Measurements from ENCODE around the gene C1orf52.
"Not testable (repeated sequence)": the region's sequence is repeated elsewhere in the genome, so short reads cannot be mapped to it uniquely, and the experiment has no call there.

The C1orf52 gene

DNA sequence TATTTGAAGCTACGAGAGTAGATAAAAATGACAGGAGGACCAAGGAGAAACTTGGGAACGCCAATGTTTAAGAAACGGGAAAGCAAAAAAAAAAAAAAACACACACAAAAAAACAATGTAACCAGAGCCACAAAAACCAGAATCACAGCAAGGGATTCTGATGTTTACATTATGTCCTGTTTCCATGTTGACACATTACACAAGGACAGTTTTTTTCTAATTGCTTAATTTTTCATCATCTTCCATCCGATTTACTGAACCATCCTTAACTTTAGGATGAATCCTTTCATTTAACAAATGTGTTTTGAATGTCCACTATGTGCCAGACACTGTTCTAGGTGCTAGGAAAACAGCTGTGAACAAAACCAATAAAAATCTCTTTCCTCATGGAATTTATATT lies 18.3 kb upstream of the C1orf52 start:
- DNase-seq, result no peak

DNA sequence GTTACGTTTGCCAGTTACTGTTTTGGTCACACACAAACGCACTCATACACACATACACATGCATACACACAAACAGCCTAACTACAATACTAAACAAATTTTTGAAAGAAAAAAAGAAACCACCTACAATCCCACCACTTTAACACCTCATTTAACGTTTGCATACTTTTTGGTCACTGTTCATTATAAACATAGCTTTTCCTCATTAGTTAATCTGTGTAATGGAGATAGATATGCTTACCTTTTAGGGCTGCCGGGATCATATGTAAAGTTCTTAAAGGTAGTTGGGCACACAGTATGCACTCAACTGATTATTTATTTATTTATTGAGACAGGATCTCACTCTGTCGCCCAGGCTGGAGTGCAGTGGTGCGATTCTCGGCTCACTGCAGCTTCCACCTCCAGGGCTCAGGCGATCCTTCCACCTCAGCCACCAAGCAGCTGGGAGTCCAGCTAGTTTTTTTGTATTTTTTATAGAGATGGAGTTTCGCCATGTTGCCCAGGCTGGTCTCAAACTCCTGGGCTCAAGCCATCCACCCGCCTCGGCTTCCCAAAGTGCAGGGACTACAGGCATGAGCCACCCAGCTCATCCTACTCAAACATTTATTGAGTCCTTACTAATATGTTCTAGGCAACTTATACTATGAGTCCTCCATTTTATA lies 17.6 kb upstream of the C1orf52 start:
- no peak for DNase-seq

DNA sequence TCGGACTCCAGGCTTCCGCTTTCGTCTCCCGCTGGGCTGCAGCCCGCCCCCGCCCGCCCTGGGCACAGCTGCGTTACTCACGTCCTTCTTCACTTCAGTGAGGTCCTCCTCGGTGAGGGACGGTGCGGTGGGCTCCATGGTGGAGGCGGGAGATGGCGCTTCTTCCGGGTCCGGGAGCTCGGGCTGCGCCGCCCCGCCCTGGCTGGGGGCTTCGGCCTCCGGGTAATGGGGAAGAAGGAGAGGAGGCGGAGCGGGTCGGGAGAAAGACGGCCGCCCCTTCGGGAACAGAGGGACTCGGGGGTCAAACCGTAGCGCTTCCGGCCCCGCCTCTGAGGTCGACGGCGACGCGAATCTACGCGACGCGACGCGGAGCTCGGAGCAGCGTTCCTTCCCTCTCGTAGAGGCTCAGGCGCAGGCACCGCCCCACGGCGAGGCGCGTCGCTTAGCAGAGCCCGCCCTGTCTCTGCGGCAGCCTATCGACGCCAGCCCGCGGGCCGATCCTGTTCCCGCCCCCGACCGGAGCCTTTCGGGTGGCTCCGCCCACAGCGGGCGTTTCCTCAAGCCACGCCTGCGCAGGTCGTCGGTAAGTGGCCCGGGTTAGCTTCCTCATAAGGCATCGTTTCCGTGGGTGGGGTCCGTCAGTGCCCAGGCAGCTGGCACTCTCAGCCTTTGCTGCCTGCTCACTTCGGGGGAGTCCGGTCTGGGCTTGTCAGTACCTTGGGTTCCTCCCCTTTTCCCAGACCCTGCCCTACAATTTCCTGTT lies 16.9 kb upstream of the C1orf52 start, which contains the start of gene BCL10:
TSS of gene BCL10 (minus strand) at position 418 of the 763 bp plus-strand sequence. CDS start at position 138, 280 bp downstream.
- peak; percentile 97 for DNase-seq

DNA sequence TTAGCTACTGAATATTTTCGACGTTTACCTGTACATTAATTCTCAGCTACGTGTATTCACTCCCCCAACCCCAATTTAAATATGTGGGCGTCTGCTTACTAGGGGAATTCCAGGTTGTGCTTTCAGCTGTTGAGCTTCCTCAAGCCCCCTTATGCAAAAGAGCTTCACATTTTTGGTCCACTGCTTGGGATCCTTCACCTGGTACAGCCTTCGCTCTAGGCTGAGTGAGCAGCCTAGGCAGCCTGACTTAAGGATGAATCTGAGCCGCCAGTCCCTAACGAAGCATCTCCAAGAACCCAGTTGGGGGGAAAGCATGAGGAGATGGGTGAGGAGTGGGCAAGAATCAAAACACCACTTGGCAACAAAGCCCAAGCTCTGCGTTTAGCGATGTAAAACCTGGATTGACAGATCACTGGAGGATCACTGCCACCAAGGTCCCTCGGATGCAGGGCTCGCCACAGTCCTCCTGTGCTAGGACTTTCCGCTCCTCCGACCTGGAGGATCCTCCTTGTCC lies 16.3 kb upstream of the C1orf52 start:
- no peak for DNase-seq

DNA sequence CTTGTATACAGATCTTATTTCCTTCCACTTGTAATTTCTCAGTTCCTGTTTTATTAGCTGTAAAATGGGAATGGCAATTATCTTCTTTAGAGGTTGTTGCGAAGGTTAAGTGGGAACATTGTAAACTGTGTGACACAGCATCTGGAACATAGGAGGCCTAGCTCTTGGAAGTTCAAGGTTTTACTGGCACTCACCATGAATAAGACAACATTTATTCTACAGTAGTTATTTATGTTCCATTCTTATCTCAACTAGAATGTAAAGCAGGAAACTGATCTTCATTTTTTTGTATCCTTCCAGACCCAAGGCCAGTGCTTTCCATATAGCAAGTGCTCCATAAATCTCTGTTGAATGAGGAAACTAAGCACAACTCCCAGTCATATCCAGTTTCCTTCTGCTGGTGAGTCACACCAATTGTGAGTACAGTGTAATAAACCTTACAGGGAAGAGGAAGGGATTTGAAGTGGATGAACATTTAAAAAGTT lies 15.5 kb upstream of the C1orf52 start:
- DNase-seq, result no peak

DNA sequence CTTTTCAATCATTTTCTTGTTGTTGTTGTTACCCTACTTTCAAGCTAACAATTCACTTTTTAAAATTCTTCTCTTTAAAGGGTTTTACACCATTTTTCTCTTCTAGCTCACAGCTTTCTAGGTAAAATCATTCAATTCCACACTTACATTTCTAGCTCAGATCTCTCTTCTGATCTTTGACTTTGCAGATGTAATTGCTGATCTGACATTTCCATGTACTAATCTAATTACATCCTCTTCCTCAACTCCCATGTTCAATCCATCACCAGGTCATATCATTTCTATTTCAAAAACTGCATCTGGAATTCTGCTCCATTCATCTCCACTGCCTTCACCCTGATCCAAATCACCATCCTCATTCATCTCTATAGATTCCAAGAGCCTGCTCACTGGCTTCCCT lies 13.9 kb upstream of the C1orf52 start:
- no peak for DNase-seq

DNA sequence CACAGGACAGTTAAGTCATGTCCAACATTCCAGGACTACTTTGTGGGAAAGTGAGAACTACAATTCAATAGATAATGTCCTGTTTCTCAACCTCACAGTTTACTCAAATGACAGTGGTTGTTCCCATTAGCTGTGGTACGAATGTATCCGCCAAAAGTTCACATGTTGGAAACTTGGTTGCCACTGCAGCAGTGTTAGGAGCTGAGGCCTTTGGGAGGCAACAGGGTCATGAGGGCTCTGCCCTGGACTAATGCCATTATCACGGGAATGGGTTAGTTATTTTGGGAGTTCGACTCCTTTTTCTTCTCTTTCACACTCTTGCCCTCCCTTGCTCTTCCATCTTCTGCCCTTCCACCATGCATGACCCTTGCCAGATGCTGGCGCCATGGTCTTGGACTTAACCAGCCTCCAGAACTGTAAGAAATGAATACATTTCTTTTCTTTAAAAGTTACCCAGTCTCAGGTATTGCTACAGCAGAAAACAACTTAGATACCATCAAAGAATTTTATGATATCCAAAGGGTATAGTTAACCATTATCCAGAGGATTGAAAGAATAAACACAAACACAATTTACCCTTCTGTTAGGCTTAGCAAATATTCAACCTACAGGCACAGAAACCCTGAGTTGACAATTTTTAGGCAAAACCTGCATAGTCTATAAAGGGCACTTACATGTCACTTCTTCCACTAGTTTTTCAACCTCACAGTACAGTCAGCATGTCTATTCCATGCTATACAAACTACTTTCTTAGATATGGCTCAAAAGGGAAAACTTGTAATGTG lies 9.5 kb upstream of the C1orf52 start:
- no peak for DNase-seq

DNA sequence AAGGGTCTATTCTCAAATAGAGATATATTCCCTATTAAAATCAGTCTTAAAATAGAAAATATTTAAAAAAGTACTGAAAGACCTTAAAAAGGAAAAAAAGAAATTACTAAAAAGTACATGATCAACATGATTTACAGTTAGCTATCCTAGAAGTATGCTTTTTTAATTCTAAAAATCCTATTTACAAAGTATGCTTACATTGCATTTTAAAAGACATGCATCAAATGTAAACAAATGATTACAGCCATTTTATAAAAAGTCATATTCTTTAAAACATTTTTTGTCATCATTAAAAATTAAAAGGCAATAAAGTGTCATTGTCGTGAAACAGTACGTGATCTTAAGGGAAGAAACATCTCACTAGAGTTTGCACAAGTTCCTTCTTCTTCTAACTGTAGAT lies 7.9 kb upstream of the C1orf52 start:
- DNase-seq, result no peak

DNA sequence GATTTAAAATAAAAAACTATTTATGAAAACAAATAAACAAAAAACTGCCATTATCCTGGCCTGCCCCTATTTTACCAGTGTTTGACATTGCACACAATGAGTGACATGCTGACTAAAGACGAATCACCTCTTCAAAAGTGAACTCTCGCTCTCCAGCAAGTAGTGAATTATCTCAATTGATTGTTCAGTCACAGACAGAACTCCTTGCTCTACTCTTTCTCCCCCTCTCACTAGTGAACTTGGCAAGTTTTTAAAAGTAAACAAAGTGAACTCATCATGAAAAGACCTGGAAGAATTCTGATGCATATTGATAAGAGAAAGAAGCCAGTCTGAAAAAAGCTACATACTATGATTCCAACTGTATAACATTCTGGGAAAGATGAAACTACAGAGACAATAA lies 4.7 kb upstream of the C1orf52 start:
- DNase-seq, result no peak

DNA sequence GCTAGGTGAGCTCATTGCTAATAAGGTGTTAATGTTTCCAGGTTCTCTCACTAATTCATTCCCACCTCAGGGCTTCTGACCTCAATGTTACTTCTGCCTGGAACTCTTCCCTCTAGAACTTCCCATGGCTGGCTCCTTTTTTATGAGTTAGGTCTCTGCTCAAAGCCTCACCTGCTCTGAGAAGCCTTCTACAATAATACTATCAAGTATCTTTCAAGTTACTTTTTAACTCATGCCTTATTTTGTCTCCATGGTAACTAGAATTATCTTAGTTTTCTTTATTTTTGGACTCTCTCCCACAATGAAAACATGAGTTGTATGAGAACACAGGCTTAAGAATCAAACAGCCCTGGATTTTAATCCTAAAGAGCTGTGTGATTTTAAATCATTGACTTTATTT lies 3.5 kb upstream of the C1orf52 start:
- DNase-seq, result no peak

DNA sequence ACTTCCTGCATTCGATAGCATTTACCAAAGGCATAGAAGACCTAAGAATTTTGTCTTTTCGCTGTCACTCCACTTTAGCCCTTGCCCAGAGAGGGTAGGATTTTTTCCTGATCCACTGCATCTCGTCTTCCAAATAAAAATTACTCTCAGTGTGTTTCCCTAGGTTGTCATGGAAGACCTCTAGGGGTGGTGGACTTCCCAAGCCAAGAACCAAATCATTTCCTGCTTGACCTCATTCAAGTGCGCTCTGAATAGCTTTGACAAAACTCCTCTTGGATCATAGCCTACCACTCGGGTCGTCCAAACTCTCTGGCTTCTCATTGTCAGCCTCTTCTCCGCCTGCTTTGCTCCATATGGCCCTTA lies 431 bp upstream of the C1orf52 start:
- DNase-seq, result no peak

DNA sequence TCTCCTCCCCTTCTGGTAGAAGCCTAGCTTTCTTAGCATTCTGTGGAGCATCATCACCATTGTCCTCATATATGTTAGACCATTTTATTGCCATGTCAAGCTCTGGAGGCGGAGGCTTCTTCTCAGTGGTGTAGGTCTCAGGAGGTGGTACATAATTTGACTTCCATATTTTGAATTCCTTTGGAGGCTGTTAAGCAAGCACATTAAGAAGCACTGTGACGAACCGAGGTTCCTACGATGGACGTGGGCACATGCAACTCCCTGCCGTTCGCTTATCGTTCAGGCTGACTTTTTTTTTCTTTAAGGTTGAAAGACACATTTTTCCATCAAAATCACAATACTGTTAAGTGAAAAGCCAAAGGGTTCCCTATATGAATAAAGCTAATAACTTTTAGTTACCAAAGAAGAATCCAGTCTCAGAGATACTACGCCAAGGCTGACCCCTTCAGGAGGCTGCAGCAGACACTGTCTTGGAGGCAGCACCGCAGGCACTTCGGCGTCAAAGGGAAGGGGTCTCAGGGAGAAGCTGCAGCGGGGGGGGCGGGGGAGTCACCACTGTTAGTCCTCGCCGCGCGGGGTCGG lies 835 bp downstream of the C1orf52 start:
- no peak for DNase-seq

DNA sequence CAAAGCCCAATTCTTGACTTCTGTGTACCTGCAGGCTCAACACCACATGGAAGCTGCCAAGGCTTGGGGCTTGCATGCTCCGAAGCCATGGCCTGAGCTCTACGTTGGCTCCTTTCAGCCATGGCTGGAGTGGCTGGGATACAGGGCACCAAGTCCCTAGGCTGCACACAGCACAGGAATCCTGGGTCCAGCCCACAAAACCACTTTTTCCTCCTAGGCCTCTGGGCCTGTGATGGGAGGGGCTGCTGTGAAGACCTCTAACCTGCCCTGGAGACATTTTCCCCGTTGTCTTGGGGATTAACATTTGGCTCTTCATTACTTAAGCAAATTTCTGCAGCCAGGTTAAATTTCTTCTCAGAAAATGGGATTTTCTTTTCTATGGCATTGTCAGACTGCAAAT lies 10.4 kb downstream of the C1orf52 start:
- DNase-seq, result not testable (repeated sequence)

DNA sequence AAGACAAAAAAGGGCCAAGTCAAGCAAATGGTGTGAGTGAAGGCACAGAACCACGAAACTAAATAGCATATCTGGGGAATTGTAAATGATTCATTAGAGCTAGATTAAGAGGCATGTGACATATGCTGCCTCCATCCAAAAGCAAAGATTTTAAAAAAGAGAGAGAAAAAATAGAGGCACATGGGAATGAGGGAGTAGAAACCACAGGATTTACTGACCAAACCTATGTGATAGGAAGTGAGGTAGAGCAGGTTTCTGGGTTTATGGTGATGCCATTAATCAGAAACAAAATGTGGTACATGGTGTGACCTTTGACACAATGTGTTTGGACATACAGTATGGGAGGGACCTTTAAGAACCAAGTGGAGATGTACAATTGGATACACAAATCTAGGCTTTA lies 13.6 kb downstream of the C1orf52 start:
- DNase-seq, result no peak

DNA sequence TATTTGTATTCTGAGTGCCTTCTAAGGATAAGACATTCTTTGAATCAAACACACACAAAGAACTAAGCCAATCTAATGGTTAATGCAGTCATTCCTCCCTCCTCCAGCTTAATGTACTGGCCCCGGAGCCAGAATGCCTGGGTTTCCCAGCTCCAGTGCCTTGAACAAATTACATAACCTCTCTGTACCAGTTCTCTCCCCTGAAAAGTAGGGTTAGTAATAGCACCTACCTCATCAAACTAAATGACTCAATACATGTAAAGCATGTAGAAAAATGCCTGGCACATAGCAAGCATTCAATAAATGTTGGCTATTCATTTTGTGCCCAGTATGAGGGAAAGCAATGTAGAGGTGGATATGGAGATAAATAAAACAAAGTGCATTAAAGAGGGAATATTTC lies 14.0 kb downstream of the C1orf52 start:
- no peak for DNase-seq

DNA sequence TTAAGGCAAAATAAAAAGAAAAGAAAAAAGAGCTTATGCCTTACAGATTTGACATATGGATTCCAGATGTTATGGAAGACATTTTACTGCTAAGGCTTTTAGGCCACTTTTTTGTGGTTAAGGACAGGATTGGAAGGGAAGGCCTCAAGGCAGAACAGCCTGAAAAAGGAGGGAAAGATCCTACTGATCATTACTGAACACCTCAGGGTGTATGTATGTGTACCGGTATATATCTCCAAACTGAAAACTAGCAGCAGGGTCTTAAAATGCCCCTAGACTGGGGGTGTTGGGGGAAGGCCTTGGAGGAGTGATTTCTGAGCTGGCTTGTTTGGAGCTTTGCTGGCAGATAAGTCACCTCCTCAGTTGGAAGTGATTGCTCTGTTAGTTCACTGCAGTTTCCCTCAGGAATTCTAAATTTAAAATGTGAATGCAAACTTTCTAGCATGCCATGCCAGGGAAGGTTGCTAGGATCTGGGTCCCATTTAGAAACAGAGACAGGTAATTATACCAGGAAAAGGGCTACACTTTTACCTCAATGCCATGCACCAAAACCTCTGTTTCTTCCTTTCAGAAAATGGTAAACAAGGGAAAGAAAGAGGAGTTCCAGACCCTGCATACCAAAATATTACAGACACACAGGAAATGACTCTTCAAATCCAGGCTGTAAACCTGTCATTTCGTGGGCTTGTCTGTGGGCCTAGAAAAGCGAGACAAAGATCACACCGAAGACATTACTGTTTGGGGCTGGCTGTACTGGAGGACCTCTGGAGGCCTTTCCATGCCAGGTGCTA lies 15.0 kb downstream of the C1orf52 start:
- DNase-seq, result no peak

DNA sequence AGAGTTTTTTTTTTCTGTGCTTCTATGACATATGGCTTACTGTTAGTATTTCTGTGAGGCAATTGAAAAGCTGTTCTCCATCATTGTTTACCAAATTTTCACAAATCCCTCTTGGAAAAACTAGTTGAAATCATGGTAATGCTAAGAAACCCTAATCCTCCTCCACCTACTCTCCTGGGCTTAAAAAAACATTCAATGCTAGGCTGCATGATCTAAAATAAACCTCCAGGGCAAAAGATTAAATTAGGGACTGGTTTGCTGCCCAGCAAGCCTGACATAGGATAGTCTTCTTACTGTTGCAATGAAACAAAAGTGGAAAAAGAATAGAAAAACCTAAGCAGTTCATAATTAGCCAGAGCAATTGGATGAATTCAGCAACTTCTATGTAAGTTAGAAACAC lies 16.1 kb downstream of the C1orf52 start:
- no peak for DNase-seq

DNA sequence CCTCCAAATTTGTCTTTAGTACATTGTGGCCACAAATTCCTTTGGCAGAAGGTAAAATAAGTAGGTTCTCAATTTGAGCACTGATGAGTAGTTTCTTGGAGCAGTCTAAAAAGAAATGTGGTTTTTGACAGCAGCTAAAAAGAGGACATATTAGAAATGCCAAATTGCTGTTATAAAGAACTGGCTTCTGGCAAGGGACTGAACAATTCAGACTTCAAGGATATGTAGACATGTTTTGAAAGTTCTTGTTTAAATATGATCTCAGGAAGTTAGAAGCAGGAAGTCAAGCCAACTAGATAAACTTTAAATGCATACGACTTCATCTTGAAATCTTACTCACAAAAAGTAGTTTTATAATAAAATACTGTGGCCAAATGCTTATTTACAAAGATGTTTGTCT lies 18.8 kb downstream of the C1orf52 start:
- no peak for DNase-seq

DNA sequence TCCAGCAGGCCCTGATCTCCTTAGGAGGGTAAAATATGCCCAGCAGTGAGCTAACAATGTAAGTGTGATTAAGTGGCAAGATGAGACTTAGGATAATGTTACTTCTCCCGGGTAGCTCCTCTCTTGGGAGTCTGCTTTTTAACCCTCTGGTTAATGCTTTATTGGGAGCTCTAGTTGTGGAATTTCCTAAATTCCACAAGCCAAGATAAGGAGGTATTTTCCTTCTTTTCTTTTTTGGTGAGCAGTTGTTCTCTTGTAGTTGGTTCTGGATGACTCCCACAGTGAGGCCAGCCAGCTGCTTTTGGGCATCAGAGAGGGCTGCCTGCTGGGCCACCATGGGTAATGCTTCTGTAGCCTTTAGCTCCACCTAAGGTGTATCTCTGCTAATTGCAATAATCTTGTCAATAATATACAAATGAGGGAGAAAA lies 19.3 kb downstream of the C1orf52 start:
- peak; percentile 15 for DNase-seq

DNA sequence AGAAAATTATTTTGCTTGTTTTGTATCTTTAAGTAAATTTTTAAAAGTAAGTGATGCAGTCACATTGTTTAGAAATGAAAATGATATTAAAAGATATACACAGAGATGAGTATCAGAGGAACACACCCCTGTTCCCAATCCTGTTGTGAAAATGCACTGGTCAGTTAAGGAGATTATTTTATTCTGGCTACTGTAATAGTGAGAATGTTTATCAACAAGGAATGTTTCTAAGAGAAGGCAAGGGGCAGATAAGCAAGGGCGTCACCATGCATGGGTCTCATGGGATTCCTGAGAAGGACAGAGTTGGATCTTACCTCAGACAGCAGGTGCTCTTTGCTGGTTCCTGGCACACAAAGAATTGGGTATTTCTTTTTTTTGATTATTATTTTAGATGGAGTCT lies 21.8 kb downstream of the C1orf52 start:
- no peak for DNase-seq

DNA sequence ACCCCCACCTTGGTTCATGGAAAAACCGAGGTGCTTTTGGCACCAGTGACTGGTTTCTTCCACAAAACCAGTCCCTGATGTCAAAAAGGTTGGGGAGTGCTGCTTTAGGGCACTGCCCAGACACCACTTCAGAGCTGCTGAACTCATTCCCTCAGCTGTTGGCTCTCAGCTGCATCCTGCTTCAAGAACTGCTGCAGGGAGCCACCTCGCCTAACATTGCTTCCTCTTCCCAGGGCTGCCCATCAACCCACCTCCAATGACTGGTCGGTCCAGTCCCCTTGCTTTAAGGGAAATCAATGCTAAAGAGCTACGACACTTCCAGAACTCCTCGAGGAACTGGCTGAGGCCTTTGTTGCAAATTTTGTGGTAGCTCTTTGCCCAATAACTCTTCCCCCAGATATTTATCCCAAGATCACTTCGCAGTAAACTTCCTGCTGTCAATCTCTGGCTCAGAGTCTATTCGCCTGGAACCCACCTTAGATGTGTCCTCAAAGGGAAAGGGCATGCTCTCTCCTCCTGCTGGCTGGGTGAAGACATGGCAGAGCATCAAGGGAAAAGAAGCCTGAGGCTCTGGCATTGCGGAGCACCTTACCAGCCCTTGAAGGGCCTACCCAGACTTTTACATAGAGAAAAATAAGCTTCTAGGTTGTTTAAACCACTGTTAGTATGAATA lies 29.0 kb downstream of the C1orf52 start:
- DNase-seq, result no peak

Data from stimulated activated CD4-positive, alpha-beta T cell treated with anti-CD3 and anti-CD28 coated beads, Interleukin-1b, Interleukin-23, amount 100 ng/mL, for 48 hours (primary cell).